Measurements from ENCODE around the gene RFX3.
A peak's percentile ranks its signal among the peaks of the same experiment; 100 is the strongest.

The RFX3 gene

GRCh38 chr9:3433066-3433465 is 92.7 kb downstream of the RFX3 start:
- no peak for DNase-seq (ENCODE audit: low spot score)

- DNase-seq (ENCODE audit: low spot score) = no peak
These were observed 93.9 kb downstream of the RFX3 start for GRCh38 chr9:3431890-3432289.

GRCh38 chr9:3419893-3420292 is 105.9 kb downstream of the RFX3 start:
- peak; percentile 27 for DNase-seq (ENCODE audit: low spot score)

- DNase-seq (ENCODE audit: low spot score) = no peak
These were observed 109.9 kb downstream of the RFX3 start for GRCh38 chr9:3415906-3416305.

GRCh38 chr9:3413984-3414383 is 111.8 kb downstream of the RFX3 start:
- DNase-seq (ENCODE audit: low spot score) = no peak

GRCh38 chr9:3410461-3410860 is 115.3 kb downstream of the RFX3 start:
- no peak for DNase-seq (ENCODE audit: low spot score)

DNA sequence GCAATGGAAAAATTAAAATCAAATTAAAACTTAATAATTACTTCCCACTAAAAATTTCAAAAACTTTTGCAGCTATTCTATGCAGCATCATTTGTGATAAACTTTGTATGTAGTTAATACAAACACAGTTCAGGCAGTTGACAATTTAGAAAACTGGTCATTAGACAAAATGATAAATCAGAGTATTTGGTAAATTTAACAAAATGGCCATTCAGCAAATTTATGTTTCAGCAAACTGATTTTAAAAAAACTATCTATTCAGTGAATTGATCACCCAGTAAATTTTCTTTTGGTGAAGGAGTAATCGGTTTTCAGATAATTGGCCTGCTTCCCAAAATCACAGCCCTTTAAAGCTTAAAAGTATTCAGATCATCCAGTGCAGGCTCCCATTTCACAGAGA is 116.3 kb downstream of the RFX3 start:
- no peak for DNase-seq (ENCODE audit: low spot score)

DNA sequence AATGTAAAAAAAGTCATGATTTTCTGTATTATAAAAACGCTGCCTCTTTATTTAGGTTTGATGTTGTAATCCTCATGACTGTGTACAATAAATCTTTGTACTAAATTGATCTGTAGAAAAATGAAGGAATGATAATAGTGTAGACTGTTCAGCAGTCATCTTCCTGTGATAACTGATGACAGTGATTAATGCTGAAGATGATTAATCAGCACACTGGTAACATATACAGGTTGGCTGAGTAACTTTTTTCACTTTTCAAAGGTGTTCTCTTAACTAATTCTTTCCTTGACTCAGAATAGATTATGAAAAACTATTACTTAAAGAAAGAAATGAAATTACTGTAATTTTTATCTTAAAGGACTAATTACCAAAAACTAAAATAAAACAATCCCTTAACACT is 122.5 kb downstream of the RFX3 start:
- DNase-seq (ENCODE audit: low spot score) = no peak

DNA sequence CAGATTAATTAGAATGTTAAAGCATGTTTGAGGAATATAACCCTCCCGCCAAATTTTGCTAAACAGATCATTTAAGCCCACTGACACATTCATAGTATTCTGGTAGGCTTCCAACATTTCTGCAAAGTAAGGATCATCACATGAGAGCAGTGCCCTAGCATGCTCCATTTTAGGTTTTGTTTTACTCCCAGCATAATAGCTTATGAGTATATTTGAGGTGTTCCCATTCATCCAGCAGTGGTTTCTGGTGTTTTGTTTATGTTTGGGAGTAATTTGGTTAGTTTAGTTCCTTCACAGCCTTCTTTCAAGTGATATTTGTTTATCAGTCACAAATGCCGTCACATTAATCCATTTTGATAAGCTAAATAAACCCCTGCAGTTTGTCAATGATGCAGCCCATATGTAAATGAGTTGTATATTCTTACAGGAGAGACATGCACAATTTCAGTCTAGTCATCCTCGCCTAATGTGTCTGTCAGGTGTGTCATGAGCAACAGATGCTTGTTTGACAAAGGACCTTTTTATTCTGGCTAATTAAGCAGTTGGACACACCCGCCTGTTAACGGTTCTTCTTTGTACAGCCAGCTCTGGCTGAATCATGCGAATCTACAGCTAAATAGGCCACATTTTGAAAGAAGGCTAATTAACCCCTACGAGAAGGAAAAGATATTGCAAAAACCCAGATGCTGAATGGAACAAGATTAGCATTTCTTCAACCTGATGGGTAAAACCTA is 124.4 kb downstream of the RFX3 start:
- DNase-seq (ENCODE audit: low spot score) = peak; percentile 69

GRCh38 chr9:3398232-3398648 is 127.6 kb downstream of the RFX3 start:
- DNase-seq (ENCODE audit: low spot score) = no peak

DNA sequence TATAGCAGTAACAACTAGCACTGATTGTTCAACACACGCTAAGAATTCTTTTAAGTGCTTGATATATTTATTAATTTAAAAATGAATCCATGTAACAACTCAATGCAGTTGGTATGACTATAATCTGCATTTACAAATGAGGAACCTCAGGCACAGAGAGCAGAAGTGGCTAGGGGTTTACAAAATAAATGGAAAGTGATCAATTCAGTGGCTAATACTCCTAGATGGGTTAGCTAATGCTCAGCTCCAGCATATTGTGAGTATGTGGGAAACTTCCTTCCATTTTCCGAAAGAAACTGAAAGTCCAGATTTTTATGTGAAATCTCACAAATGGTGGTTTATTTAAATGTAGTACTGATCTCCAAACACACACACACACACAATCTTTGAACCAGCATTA is 128.0 kb downstream of the RFX3 start:
- DNase-seq (ENCODE audit: low spot score) = no peak

DNA sequence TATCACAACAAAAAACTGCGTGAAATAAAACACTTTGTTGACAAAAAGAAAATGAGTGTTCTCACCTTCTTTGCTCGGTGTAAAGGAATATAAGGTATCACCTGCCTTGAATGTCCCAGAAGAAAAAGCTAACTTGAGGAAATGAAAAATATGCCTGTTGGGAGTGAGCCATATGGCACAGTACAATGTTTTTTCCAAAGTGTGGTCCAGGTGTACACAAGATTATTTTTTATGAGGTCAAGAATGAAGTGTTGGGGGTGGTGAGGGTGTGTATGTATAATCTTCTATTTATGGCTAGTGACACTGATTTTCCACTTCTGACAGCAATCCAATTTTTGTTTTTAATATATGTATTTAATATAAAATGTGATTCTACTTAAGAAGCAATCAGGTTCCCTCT is 134.4 kb downstream of the RFX3 start:
- DNase-seq (ENCODE audit: low spot score) = no peak

DNA sequence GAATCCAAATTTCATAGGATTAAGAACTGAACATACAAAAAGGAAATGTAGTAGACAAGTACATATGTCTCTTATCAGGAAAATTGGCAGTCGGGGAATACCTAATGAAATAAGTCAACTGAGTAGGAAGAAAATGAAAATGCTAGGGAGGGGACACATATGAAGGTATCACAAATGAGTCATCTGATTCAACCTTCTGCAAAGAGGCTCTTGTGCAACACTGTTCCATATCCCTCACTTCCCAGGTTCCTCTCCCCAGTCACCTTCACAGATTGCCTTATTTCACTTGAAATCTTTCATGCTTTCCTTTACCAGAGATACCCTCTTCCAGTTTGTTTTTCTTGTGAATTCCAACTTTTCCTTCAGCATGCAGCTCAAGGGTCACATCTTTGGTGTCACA is 139.0 kb downstream of the RFX3 start:
- no peak for DNase-seq (ENCODE audit: low spot score)

DNA sequence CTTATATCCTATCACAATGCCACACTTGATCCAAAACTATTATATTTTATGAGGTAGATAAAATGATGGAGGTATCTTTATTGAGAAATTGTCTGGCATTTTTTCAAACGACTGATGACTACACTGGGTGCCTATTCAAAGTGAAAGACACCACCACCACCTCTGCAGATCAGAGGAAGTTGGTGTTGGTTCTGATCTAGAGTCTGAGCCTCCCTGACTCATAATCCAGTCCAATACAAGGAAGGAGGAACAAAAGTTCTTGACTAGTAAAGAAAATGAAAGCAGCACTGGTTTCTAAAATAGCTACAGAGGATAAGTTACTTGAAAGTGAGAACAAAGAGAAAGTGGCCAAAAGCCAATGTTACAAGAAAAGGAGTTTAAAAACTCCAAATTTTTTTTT is 139.9 kb downstream of the RFX3 start:
- DNase-seq (ENCODE audit: low spot score) = no peak

DNA sequence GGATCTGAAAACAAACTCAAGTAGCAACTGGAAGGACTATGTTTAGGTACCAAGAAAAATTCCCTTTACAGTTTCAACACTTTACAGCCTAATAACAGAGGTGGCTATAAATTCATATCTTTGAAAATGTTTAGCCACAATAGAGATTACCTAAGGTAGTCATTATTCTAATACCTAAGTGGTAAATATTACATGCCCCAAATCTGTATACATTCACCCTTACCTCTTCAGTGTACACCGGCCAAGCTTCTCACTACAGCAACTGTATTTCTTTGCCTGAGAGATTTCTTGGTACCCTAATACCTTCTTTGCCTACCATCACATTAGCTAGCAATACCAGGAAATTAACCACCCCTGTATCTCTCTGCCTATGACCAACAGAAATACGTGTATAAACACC is 154.0 kb downstream of the RFX3 start:
- DNase-seq (ENCODE audit: low spot score) = no peak

DNA sequence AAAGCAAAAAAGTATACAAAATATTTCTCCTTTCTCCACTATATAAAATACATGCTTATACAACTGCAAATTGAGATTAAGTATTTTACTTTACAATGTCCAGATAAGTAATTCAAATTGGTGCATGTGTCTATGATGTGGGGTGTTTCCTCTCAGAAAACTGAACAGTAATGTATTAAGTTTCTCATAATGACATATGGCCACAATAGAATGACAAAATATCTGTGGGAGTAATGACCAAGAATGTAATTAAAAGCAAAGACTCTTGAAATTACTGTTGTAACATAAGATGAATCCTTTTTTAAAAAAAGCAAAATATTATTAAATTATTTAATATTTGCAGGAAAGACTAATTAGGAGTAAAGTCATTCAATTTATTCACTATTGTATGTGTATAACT is 155.1 kb downstream of the RFX3 start:
- DNase-seq (ENCODE audit: low spot score) = no peak

DNA sequence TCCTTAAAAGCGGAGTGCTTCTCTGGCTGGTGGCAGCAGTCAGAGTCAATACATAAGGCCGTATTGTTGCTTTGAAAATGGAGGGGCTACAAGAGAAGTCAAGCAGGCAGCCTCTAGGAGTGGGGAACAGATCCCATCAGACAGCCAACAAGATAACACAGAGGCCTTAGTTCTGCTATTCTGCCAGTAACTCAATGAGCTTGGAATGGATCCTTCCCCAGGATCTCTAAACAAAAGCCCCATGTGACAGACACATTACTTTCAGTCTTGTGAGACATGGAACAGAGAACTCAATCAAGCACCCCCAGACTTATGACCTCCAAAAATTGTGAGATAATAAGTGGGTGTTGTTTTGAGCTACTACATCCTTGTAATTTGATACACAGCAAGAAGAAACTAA is 158.6 kb downstream of the RFX3 start:
- DNase-seq (ENCODE audit: low spot score) = no peak

DNA sequence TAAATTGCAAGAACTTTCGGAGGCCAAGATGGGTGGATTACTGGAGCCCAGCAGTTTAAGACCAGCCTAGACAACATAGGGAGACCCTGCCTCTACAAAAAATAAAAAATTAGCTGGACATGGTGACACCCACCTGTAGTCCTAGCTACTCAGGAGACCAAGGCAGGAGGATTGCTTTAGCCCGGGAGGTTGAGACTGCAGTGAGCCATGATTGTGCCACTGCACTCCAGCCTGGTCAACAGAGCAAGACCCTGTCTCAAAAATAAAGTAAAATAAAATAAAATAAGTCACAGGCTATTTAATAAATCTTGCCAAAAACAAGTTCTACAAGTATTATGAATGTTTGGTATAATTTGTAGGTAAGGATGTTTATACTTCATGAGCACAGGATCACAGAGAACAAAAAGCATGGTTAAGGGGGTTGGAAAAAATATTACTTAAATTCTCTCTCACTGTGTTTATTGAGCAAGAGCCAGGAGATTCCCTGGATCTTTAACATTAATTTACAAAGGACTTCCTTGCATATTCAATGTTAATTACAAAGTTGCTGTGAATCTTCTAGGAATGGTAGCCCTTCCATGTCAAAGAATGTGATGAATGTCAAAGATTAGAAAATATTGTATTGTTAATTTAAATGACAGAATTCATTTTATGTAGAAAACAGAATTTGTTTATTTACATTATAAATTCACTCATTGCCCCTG is 164.0 kb downstream of the RFX3 start:
- no peak for DNase-seq (ENCODE audit: low spot score)

DNA sequence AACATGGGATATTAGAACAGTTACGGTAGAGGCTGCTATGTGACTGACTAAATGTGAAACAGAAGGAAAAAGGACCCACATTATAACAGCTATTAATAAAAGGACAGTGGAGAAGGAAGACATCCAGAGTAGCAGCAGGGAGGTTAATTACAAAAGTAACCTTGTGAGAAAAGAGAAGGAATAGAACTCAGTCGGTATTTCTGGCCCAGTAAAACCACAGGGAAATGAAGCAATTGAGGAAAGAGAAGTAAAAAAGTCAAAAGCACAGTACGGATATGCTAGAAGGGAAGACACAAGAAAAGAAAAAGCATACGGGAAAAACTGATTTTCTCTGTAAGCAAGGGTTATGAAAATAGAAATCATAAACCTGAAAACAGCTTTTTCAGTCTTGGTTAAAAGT is 164.7 kb downstream of the RFX3 start:
- peak; percentile 20 for DNase-seq (ENCODE audit: low spot score)

DNA sequence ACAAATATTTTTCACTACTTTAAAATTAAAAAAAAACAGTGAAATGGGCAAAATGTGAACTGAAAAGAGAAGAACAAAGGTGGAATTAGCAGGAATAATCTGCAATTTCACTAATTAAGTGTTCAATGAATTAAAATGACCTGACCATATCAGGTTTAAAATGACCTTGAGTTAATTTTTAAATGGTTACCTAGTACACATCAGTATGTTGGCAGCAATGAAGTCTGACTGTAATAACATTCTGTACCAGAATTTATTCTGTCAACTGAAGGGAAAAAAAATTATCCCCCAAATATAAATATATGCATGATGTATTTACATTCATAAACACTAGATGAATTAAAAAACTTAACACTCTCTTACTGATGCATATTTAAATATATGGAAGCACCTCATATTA is 165.6 kb downstream of the RFX3 start:
- DNase-seq (ENCODE audit: low spot score) = no peak

- DNase-seq (ENCODE audit: low spot score) = no peak
These were observed 166.0 kb downstream of the RFX3 start for GRCh38 chr9:3359778-3360177.

DNA sequence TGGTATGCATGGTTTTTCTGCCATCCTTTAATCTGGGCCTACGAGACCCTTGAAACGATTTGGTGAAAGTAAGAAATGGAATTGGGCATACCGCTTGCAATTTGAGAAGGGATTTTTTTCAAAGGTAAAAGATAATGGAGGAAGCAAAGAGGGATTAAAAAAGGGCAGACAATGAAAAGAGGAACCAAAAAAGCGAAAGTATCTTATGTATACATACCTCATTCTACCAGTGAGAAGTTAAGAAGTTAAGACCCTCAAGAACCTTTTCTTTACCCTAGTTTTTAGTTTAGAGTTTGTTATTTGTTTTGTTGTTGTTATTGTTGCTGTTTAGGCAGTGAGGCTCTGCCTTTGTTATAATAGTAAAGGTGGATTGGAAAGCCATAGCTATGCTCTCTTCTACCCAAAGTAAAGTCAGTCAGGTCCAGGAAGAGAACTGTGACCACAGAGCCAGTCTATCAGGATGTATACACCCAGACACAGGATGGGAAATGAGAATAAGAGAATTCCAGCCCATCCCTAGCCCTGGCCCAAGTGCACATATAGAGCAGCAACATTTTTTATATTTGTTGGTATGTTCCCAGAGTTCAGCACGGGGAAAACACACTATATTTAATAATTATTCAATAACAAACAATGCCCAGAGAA is 166.6 kb downstream of the RFX3 start:
- no peak for DNase-seq (ENCODE audit: low spot score)

- no peak for DNase-seq (ENCODE audit: low spot score)
These were observed 177.6 kb downstream of the RFX3 start for GRCh38 chr9:3348169-3348568.
